HG02885 (cell line): ENCODE measurements around the gene GCK.

Experiments used
- ATAC-seq: cut with Tn5 transposase; IDR thresholded peaks from one replicate; pipeline ENCODE4 v1.9.1; 2021; ENCODE audit warnings: mild to moderate bottlenecking; ENCODE audit not compliant: unreplicated experiment, poor library complexity

The GCK gene

DNA sequence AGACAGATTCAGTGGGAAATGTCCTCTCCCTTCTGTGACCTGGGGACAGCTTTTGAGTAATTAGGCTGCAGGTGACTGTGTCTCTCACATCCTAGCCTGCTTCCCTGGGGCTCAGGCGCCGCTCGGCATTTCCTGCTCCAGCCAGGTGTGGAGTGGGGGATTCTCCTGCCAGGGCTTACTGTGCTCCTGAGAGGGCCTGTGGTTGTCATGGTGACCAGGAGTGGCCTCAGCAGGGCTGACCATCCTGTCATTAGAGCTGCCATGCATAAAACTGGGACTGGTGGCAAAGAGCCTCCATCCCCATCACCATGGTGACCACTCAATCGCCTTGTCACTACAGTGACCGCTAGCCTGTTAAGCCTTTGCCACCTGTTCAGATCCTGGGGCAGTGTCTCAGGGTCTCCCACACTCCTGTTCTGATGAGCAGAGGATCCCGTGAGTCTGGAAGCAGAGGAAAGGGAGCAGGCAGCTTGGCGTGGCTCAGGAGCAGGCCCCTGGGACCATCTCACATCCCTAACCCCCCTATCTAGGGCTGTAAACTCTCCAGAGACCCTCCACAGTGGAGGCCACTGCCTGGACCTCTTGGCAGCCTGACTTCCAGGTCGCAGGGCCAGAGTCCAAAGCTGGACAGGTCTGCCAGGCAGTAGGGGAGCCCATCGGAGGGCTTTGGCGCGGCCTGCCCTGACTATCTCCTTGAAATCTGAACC, at the start of gene GCK:
Gene GCK (minus strand): TSS at position 154 of the 707 bp plus-strand sequence. CDS start 486 bp downstream, outside the sequence.
- no peak for ATAC-seq

DNA sequence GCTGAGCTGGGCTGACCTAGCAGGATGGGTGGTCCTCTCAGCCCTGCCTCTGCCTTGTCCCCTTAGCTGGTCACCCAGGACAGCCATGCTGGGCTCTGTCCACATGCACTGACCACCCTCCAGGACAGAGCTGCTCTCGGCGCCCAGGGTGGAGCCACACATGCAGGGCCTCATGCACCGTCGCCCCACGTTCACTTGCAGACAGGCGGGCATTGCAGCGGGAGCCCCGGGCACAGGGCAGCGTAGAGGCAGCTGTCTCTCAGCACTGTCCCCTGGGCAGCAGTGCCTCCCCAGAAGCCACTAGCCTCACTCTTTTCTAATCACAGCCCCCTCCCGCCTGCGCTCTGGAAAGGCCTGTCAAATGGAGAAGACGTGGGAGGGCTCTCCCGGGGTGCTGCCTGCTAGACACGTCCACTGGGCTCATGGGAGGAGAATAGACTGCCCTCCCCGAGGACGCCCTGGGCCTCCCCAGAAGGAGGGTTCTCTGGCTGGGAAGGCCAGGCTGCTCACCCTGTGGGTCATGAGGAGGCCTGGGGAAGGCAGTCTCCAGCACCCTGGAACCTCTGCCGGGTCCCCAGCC, 49.0 kb upstream of the GCK start:
- no peak for ATAC-seq

DNA sequence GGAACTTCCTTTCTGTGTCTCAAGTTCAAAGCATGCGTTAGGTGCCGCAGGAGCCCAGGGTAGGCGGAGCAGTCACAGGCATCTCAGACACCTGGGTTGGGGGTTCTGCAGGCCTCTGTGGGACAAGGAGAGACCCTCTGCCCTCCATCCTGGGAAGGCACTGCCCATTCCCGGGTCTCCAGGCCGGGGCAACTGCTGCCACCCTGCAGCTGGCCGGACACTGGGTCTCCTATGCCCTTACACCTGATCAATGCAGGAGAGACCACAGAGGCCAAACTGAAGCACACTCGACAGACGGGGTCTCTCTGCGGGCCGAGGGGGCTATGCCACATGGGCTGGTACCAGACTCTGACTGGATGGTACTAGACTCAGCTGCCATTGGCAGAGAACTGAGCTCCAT, 48.5 kb upstream of the GCK start:
- no peak for ATAC-seq

DNA sequence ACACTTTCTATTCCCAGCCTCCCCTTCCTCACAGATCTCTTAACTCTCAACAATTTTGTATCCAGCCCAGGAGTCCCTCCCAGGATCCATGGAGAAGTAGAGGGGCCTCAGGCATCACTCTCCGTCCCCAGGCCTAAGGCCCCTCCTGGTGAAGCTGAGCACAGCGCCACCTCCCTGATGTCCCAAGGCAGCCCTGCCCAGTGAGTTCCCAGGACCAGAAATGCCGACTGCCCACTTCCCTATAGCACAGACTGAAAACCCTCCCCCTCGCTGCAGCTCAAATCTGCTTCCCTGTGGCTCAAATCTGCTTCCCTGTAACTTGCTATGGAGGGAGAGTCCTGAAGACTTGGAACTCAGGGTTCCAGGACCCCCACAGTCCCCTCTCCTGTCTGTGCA, 47.1 kb upstream of the GCK start:
- no peak for ATAC-seq

DNA sequence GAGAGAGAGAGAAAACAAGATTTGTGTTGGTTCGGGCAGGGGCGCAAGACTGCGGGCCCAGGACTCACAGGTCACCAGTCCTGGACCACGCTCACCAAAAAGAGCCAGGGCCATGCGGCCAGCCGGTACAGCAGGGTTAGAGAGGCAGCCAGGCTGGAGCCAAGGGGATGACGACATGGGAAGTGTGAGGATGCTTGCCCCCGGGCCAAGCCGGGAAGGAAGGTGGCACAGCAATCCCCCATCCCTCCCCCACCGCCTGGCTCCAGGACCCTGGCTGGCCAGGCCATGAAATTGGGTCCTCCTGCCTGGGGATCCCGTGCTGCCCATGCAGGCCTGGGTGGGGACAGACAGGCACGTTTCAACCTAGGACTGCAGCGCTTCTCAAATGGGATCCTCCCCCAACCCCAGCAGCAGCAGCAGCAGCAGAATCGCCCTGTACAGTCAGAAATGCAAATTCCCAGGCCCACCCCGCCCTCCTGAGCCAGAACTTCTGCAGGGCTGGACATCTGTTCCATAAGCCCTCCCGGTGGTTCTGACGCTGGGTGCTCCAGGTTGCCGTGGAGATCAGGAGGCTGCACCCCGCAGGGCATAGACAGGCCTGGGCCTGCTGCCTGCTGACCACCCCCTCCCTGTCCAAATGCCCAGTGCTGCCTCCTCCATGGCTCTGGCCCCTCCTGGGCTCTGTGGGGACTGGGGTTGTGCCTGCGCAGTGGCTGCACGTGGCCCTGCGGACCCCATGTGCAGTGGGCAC, 46.5 kb upstream of the GCK start:
- no peak for ATAC-seq

DNA sequence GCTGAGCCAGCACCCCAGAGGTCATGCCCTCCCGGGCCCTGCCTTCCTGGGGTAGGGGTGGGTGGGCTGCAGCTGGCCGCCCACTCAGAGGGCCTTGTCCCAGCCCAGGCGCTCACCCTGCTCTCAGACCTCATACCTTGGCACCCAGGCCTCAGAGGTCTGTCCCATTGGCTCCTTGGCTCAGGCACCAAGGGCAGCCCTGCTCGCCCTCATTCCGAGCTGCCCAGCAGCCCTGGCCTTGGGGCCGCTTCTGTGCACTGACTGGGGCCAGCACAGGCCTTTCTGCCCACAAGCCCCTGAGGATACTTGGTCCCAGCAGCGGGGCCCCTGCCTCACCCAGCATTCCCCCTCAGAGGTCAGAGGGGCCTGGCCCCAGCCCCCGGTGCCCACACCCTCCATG, 45.8 kb upstream of the GCK start:
- ATAC-seq, result no peak

DNA sequence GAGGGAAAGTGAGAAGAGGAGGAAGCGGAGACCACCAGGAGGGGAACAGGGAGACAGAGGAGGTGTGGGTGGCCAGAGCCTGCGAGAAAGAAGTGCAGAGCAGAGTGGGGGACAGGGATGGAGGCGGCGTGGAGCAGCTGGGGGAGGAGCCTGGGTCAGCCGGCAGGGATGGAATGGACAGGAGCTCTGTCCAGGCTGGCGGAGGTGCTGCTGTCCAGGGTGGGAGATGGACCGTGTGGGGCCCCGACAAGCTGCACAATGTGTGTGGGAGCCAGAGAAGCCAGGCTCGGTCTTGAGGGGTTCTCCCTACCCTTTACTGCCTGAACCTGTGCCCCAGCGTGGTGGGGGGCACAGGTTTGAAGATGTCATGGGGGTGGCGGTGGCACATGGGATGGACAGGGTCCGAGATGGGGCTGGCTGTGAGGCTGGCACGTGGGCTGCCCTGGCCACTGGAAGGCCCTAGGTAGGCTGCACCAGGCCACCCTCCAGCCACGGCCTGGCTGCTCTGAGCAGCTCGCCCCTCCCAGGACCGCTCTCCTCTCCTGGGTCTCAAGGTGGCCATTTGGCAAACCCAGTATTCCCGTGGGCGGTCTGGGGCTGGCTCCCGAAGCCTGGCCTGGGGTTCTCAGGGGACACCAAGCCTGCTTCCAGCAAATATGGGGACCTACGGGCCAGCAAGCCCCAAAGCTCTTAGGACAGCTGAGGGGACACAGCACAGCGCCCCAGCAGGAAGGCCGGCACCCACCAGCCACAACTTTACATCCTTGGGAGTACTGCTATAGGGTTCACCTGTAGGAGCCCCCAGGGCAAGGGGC, 43.9 kb upstream of the GCK start:
- no peak for ATAC-seq

DNA sequence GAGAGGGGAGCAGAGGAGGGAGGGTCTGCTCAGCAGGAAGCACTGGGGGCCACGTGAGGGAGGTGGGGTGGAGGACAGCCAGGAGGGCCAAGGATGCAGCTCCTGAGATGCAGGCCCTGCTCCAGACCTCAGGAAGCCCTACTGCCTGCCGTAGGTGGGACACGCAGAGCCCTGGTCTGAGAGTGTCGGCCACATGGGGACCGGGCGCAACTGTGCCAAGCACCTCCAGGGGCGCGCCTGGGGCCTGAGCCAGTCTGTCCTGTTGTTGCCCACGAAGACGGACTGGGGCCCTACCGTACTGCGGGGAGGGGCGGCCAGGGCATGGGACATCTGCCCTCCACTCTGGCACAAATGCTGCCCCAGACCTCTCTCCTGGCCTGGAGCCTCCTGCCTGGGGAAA, 43.2 kb upstream of the GCK start:
- no peak for ATAC-seq

DNA sequence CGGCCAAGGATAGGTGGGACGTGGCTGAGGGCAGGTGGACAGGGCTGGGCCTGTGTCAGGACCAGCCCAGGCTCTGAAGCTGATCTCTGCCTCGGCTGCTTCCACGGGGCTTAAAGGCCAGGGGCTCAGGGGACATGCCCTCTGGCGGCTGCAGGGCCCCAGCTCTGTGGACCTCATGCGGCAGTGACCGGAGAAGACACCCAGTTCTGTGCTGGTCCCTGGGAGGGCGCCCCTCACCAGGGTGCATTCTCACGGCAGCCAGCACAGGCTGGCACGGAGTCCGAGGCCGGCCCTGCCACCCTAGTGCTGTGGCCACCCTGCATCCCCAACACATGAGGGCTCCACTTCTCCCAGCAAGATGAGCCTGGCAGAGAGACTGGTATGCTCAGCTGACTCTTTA, 41.8 kb upstream of the GCK start:
- ATAC-seq, result no peak

DNA sequence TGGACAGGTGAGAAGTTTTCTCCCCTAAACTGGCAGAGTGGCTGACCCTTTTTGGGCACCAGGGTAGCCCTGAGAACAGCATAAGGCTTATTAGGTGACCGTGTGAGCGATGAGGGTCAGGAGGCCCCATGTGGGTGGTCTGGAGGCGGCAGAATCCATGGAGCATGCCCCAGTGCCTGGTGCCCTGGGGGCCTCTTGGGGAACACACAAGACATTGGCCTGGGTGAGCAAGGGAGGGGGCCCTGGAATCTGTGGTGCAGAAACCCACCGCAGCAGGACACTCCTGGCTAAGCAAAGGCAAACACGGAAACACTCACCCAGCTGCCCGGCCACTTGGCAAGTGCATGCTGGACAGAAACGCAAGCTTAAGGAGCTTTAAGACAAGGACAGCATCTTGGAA, 41.0 kb upstream of the GCK start:
- ATAC-seq, result no peak

DNA sequence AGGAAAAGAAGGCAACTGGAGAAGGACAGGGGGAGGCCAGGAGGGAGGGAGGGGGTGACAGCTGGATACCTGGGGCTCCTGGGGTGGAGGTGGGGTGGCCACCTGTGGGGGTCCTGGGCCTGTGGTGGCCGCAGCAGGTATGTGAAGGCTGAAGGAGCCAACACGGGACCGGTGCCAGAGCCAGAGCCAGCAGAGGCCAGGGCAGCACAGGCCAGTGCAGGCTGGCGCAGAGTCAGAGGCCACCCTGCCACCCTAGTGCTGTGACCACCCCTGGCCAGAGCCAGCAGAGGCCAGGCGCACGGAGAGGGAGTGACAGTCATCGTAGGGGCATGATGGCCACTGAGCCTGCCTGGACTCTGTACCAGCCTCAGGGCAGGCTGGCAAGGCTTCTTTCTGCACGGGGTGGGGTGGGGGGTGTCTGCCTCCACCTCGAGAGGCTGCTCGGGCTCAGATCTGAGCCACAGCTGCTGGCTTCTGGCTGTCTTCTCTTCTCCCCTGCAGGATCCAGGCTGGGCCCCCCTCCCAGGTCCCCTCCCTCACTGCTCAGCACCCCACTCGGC, 40.4 kb upstream of the GCK start:
- no peak for ATAC-seq

DNA sequence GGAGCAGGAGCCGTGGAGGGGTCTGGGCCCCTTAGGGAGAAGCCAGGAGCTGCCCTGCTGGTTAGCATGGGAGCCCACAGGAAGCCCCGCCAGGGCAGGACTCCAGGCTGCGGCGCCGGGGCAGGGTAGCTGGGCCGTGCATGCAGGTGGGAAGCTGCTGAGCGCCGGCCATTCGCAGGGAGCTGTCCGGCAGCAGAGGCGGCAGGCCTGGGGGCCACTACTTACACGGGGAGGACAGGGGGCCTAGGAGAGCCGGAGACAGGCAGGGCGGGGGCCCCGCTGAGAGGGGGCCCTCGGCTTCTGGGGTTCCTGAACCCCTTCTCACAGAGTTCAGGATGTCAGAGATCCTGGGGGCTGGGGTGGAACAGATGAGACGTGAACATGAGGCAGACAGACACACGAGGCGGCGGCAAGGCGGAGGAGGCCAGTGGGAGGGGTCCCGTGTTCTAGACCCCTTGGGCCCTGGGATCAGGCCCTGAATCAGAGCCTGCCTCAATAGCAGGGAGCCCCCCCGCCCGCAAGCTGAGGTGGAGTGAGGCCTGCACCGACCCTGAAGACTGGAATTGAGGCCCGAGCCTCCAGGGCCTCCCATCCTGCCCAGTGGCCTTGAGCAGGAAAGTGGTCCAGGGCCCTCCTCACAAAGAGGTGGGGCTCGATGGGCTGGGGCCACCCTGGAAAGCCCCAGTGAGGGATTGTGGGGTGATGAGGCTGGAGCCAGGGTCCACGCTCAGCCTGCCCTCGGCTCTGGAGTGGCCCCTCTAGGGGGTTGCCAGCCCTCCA, 39.5 kb upstream of the GCK start:
- no peak for ATAC-seq

DNA sequence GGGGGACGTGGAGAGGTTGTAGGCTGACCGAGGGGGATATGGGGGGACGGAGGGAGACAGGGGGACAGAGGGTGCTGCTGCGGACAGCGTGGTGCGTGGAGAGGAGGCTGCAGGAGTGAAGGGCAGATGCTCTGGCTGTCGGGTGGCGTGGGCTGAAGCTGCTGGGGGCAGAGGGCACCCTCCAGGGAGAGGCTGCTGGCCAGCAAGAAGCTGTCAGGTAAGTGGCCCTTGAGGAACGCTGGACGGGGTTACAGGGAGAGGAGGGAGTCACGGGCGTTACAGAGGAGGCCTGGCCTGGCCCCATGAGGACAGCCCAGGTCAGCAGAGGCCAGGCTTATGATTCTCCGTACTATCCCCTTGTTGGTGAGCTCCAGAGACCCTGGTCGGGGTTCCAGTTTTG, 38.7 kb upstream of the GCK start:
- ATAC-seq, result no peak

DNA sequence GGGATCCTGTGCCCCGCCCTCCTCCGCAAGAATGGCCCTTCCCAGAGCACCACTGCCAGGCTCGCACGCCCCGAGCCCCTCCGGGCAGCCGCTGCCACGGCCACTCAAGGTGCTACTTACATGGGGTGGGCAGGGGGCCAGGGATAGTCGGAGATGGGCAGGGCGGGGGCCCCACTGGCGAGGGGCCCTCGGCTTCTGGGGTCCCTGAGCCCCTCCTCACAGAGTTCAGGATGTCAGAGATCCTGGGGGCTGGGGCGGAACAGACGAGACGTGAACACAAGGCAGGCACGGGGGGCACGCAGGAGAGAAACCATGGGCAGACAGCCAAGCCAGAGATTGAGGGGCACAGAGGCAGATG, 37.1 kb upstream of the GCK start:
- no peak for ATAC-seq

DNA sequence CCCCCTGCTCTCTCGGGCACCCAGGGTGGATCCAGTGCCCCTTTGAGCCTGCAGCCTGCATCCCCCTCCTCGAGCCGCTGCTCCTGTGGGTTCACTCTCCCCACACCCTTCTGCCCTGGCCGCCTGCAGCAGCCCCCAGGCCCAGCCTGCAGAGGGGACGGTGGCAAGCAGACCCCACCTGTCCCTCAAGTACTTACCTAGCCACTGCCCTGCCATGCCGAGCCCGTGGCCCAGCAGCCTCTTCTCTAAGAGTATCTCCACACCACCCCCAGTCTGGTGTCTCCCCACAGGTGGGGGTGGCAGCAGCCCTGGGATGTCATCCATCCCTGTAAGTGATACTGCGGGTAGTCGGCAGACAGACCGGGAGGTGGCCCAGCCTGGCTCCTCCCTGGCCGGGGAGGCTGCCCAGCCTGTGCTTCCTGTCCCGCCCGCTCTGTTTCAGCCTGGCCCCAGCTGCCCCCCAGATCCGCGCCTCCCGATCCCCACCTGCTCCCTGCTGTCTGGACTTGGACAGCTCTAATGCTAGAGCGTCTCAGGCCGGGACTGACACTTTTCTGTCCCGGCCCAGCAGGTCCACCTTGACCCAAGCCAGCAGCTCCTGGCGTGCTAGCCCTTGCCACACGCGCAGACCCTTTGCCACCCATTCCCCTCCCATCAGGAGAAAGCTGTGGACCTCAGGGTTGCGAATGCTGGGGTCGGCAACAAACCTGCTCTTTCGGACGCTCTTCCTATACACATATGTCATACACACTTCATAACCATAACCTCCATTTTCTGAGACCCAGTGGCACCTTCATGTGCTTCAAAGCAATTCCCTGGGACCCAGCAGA, 36.5 kb upstream of the GCK start:
- ATAC-seq, result no peak

DNA sequence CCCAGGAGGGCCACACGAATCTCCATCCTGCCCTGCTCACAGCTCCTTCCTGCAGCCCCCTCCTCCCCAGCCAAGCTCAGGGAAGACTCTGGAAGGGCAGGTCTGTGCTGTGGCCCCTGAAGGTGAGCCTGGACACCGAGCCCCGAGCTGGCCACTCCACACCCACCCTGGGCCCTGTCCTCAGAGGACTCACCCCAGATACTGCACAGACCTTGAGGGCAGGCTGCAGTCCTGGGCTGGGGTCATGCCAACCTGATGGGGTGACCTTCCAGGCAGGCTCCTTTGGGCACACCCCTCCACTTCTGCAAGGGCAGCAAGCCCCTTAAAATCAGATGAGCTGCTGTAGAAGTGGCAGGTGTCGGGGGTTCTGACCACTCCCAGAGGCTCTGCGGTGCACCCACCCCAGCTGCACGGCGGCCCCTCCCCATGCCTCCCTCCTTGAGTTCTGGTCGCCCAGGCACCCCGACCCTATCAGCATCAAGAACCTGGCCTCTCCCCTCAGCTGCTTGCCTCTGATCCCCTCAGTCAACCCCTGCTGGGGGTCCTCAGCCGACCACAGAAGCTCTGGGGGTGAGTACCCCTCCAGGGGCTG, 35.8 kb upstream of the GCK start:
- ATAC-seq, result no peak

DNA sequence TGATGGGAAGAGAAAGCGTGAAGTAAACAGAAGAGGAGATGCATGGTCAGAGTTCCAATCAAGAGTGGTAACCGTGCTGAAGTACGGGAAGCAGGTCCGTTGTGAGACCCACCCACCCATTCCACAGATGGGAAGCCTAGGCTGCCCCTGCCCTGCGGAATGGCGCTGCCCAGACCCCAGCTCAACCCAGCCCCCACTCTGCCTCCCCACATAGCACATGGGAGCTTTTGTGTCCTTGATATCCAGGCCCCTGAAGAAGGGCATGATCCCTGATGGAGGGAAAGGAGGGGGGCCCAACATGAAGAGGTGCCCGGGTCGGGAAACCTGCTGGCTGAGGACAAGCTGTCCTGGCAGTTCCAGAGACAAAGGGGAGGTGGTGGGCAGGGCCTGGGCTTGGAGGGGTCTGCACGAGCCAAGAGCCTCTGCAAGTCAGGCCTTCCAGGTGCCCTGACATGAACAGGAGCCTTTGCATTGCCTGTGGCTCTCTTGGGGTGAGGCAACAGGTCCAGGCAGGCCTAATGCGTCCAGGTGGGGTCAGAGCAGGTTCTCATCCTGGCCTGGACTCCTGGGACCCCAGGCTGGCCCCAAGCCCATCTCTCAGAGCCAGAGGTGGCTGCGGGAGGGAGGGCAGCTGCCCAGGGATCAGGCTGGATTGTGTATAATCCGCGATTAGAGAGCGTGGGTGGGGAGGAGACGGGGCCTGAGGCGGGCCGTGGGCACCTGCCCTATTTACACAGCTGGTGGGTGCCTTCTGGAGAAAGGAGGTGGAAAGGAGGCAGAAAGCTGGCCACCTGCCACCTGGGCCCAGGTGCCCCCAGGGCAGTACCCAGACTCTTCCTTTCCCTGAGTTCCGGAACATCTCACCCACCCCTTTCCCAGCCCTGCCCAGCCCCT, 35.1 kb upstream of the GCK start:
- no peak for ATAC-seq
